ENCODE results near the gene CCDC107. TPM values are rescaled to one million over a fixed set of nuclear protein-coding genes. Genes with fewer than 3 reads are reported as not detected.
A peak's percentile ranks its signal among the peaks of the same experiment; 100 is the strongest.

The CCDC107 gene
- total and polyA plus RNA-seq, 9 donors: 14.6 to 29.8 (median 17.9) TPM

DNA sequence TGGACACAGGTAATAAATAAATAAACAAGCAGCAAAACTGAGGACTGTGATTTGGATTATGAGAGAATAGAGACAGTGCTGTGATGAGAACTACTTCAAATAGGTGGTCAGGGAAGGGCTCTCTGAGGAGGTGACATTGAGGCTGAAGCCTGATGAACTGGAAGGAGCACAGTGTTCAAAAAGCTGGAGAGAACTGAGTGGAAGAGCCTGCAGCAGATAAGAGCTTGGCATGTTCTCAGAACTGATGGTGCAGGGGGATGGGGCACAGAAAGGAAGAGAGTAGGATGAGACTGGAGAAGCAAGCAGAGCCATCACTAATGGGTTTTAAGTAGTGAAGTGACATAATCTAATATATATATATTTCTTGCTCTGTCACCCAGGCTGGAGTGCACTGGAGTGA is 42.9 kb downstream of the CCDC107 start:
- DNase-seq: no peak
- H3K4me3 ChIP-seq: no peak overlapping the region
- TF ChIP-seq, protein P1, sequence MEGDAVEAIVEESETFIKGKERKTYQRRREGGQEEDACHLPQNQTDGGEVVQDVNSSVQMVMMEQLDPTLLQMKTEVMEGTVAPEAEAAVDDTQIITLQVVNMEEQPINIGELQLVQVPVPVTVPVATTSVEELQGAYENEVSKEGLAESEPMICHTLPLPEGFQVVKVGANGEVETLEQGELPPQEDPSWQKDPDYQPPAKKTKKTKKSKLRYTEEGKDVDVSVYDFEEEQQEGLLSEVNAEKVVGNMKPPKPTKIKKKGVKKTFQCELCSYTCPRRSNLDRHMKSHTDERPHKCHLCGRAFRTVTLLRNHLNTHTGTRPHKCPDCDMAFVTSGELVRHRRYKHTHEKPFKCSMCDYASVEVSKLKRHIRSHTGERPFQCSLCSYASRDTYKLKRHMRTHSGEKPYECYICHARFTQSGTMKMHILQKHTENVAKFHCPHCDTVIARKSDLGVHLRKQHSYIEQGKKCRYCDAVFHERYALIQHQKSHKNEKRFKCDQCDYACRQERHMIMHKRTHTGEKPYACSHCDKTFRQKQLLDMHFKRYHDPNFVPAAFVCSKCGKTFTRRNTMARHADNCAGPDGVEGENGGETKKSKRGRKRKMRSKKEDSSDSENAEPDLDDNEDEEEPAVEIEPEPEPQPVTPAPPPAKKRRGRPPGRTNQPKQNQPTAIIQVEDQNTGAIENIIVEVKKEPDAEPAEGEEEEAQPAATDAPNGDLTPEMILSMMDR (IDR thresholded peaks at IDR 0.05): no peak
- TF ChIP-seq EP300 (IDR thresholded peaks at IDR 0.05): no peak
- no peak for TF ChIP-seq POLR2A (IDR thresholded peaks at IDR 0.05)
- intact Hi-C loops (cut with DNase I): no loop called here
- H3K36me3 ChIP-seq: no peaks in the 10 kb centered on the region
- no peaks in the 10 kb centered on the region for H3K9me3 ChIP-seq
- H3K4me1 ChIP-seq (ENCODE audit: insufficient read depth): no peaks in the 10 kb centered on the region
- H3K27me3 ChIP-seq: no peaks in the 10 kb centered on the region
- H3K27ac ChIP-seq: no peak overlapping the region

GRCh38 chr9:35702696-35703095 is 44.6 kb downstream of the CCDC107 start:
- Histone ChIP-seq H3K4me3 (no peak overlapping the region), H3K9me3 (no peaks in the 10 kb centered on the region), H3K4me1 (ENCODE audit: insufficient read depth) (no peaks in the 10 kb centered on the region), H3K27ac (no peak overlapping the region), H3K36me3 (no peaks in the 10 kb centered on the region), H3K27me3 (no peaks in the 10 kb centered on the region)
- intact Hi-C loops (cut with DNase I): no loop called here
- TF ChIP-seq POLR2A (IDR thresholded peaks at IDR 0.05) (no peak), EP300 (IDR thresholded peaks at IDR 0.05) (no peak)
- TF ChIP-seq, protein P1 (IDR thresholded peaks at IDR 0.05): no peak
- 94 to 96% (median 95%) methylated on average over 7 of the region's 7 CpGs for whole genome bisulfite sequencing, 3 donors
- no peak for DNase-seq

DNA sequence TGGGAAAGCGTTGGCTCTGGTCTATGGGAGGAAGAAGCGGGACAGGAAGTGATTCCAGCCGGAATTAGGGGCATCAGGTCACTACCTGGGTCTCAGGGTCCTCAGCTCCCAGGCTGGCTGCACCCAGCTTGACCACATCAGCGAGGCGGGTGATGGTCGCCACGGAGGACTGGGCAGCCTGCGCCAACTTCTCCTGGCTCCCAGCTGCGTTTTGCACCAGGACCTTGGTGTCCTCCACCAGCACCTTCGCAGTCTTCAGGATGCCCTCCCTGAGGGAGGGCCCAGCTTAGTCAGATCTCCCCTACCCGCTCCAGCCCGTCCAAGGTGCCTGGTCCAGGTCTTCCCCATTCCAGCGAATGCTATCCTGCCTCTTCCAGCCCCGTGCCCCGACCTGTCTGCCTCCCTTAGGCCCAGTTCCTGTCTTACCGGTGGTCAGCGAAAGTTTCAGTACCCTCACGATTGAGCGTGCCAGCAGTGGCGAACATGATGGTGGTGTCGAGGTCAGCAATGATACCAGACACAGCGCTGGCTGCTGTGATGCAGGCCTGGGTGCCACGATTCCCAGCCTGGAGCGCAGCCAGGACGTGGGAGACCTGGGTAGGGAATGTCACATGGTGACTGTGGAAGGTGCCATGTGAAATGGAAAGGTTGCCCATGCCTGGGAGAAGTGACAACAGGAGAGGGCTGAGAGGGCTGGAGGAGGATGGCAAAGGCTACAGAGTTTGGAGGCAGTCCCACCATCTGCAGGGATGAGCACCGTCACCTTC is 46.0 kb downstream of the CCDC107 start:
- H3K4me1 ChIP-seq (ENCODE audit: insufficient read depth): no peaks in the 10 kb centered on the region
- no peaks in the 10 kb centered on the region for H3K36me3 ChIP-seq
- DNase-seq: peak in 1 of 5 donors; percentile 33
- WGBS, 3 donors: 88 to 92% (median 89%) methylated on average over 26 of the region's 26 CpGs
- H3K9me3 ChIP-seq: no peaks in the 10 kb centered on the region
- no peaks in the 10 kb centered on the region for H3K27me3 ChIP-seq
- H3K27ac ChIP-seq: no peak overlapping the region
- H3K4me3 ChIP-seq: no peak overlapping the region
- intact Hi-C loops (cut with DNase I): no loop called here
- TF ChIP-seq POLR2A (IDR thresholded peaks at IDR 0.05): no peak
- TF ChIP-seq EP300 (IDR thresholded peaks at IDR 0.05): no peak
- TF ChIP-seq, protein P1 (IDR thresholded peaks at IDR 0.05): no peak

DNA sequence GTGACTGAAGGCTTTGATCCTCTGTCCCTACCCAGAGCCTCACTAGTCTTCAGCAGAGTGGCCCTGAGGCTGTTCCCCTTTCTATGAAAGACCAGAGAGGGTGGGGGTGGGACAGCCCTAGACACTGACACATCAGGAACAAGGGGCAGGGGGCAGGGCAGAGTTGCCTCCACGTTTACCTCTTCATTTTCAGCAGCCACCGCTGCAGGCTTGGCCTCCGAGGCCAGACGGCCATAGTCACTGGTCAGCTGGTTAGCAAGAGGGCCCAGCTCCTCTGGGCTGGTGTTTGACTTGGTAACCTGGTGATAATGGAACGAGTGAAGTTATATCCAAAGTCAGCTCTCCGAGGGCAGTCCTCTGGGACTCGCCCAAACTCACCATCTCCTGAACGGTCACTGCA is 47.3 kb downstream of the CCDC107 start:
- H3K36me3 ChIP-seq: no peaks in the 10 kb centered on the region
- H3K27ac ChIP-seq: no peak overlapping the region
- intact Hi-C loops (cut with DNase I): no loop called here
- TF ChIP-seq, protein P1 (IDR thresholded peaks at IDR 0.05): no peak
- TF ChIP-seq EP300 (IDR thresholded peaks at IDR 0.05): no peak
- TF ChIP-seq POLR2A (IDR thresholded peaks at IDR 0.05): no peak
- H3K9me3 ChIP-seq: no peaks in the 10 kb centered on the region
- H3K4me1 ChIP-seq (ENCODE audit: insufficient read depth): no peaks in the 10 kb centered on the region
- H3K27me3 ChIP-seq: no peaks in the 10 kb centered on the region
- DNase-seq: no peak
- H3K4me3 ChIP-seq: no peak overlapping the region
- WGBS, 3 donors: 73 to 89% (median 82%) methylated on average over 8 of the region's 8 CpGs

Measured in ovary (tissue), 9 donors.